Lower leg skin (tissue), 3 donors: ENCODE results near the gene VPS26C.

ENCODE experiments used
- CTCF ChIP-seq, 3 donors: fragments of 450-650 bp; IDR thresholded peaks; one replicate each; pipeline ENCODE4 v1.5.1; 2016; ENCODE audit warnings: antibody characterized with exemption in 3 of 3, mild to moderate bottlenecking in 3 of 3, moderate library complexity in 2 of 3
- POLR2A ChIP-seq, 2 donors: fragments of 450-650 bp; IDR thresholded peaks; one replicate each; pipeline ENCODE4 v1.6.1; 2016 to 2017; ENCODE audit warnings: antibody characterized with exemption in 2 of 2, mild to moderate bottlenecking in 1 of 2, moderate library complexity in 1 of 2

- no peak for TF ChIP-seq CTCF (IDR thresholded peaks at IDR 0.05)
- no peak for TF ChIP-seq POLR2A (IDR thresholded peaks at IDR 0.05)
Observed at GRCh38 chr21:37272897-37273296, 5.8 kb upstream of the VPS26C start.
